ENCODE results near the gene MARK2. TPM values are rescaled to one million over a fixed set of nuclear protein-coding genes. Genes with fewer than 3 reads are reported as not detected.
"Not testable (repeated sequence)": the region's sequence is repeated elsewhere in the genome, so short reads cannot be mapped to it uniquely, and the experiment has no call there.

Gene MARK2
- 10 to 100 TPM; 31.5 to 33.5 TPM for total RNA-seq

DNA sequence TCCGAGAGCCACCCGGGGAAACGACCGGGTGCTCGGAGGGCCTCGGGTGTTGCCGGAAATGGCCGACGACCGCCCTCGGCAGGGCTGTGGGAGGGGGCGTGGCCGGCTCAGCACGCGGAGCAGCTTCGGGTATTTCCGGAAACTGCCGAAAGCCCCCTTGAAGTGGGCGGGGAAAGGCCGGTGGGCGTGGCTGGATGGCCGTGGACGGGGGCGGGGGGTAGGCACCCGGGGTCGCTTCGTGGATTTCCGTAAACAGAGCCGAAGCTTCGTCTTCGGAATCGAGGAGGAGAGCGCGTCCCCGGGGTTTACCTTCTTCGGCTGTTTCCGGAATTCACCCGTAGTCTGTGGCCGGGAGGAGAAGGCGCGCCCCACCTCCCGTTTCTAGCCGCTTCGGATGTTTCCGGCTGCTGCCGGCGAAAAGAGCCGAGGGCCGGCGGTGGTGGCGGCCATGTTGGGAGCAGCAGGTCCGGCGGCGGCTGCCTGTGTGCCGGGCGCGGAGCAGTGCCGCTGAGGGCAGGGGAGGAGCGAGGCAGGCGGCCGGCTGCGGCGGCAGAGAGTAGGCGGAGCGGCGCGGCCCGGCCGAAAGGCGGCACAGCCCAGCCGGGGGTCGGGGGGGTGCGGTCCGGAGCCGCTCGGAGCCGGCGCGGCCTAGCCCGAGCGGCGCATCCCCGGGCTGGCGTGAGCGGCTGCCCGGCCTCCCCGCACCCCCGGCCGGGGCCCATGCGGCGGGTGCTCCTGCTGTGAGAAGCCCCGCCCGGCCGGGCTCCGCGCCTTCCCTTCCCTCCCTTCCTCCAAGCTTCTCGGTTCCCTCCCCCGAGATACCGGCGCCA lies at the start of gene MARK2:
Gene MARK2, plus strand, starts transcription at position 433 of the 830 bp plus-strand sequence. Its CDS starts 397 bp downstream, at position 830.
- POLR2A ChIA-PET = interaction anchor here (0.6 to 1.0 kb wide), 5 partner anchors 27 to 1252 kb away, joined by 3 to 5 read pairs (median 3); partner anchors contain the start of gene MACROD1
- CTCF ChIA-PET = interaction anchor here (0.7 to 4.1 kb wide), 20 partner anchors 10 to 310 kb away, joined by 3 to 63 read pairs (median 4); partner anchors contain the start of genes NAA40, RCOR2 and ZFTA

DNA sequence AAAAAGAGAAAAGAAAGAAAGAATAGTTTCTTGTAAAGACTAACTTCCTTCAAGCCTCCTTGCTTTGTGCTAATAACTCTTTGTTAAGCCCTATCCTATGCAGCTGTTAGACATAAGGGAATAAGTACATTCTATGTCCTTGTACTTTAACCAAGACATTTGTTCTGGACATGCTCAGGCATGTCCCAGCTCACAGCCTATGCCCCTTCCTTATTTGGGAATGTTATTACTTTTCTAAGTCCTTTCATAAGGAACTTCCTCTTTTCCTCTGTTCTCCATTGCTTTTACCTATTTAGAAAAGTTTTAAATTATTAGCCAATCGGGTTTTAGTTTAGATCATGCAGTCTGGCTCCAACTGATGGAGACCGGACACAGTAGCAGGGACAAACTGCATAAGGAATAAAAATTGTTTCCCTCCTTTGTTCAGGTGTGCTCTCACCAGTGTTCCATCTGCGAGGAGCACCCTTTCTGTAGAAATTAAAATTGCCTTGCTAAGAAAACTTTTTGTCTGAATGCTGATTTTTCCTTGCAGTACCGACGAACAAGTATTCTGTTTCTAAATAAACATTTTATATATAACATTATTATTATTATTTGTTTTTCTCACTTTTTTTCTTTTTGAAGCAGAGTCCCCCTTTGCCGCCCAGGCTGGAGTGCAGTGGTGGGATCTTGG lies 47.3 kb upstream of the MARK2 start:
- ChIA-PET POLR2A (no interaction called here), CTCF (no interaction called here)

DNA sequence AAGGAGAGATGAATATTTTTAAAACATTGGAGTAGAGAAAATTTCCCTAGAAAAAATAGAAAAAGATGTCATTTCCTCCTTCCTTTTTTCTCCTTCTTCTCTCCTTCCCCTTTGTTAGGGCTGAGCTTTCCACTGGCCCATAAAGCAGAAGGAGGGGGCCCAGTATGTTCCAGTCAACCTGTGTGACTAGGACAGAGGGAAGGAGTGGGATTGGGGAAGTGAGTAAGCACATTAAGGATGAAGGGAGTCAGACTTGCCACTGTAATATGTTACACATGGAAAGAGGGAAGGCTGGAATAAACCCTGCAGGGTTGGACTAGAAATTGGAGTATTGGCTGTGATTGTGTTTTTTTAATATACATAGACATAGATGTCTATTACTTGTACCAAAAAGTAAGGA lies 45.7 kb upstream of the MARK2 start:
- ChIA-PET POLR2A (no interaction called here), CTCF (no interaction called here)

DNA sequence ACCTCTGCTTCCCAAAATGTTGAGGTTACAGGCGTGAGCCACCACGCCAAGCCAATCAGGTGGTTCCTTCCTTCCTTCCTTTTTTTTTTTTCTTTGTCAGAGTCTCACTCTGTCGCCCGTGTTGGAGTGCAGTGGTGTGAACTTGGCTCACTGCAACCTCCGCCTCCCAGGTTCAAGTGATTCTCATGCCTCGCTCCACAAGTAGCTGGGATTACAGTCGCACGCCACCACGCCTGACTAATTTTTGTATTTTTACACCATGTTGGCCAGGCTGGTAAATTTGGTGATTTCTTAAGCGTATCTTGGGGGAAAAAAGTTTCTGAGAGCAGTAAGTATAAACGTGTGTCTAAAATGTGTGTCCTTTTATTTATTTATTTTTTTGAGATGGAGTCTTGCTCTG lies 43.8 kb upstream of the MARK2 start:
- CTCF ChIA-PET = no interaction called here
- POLR2A ChIA-PET = no interaction called here

DNA sequence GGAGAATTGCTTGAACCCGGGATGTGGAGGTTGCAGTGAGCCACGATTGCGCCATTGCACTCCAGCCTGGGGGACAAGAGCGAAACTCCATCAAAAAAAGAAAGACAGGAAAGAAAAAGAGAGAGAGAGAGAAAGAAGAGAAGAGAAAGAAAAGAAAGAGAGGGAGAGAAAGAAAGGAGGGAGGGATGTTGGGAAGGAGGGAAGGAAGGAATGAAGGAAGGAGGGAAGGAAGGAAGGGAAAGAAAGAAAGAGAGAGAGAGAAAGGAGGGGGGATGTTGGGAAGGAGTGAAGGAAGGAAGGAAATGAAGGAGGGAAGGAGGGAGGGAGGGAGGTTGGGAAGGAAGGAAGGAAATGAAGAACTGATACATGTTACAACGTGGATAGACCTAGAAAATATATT lies 38.0 kb upstream of the MARK2 start:
- CTCF ChIA-PET = no interaction called here
- POLR2A ChIA-PET = no interaction called here

DNA sequence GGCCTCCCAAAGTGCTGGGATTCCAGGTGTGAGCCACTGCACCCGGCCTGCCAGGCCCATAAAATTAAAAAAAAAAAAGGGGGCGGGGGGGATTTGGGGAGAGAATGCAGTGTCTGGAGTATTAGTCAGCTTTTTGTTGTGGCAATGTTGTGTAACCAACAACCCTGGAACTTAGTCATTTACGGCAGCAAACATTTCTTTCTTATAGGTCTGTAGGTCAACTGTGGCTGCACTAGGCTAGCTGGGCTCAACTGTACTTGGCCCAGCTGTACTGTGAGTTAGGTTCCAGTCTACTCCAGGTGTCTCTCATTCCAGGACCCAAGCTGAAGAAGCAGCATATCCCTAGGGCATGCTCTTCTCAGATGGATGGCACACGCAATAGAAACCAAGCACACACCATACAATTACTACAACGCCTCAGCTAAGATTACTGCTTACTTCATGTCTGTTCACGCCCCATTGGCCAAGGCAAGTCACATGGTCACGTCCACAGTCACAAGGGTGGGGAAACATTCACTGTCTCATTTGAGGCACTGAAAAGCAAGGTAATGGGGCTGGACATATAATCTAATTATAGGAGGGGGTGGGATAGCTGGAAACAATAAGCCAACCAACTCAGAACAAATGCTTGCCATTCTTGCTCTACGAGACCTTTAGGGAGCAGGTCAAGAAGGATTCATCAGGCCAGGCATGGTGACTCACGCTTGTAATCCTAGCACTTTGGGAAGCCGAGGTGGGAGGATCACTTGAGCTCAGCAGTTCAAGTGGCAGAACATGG lies 36.1 kb upstream of the MARK2 start:
- ChIA-PET POLR2A (no interaction called here), CTCF (interaction anchor here (1.1 to 1.2 kb wide), 2 partner anchors 34 to 143 kb away, joined by 3 read pairs; no protein-coding TSS in a partner anchor)

DNA sequence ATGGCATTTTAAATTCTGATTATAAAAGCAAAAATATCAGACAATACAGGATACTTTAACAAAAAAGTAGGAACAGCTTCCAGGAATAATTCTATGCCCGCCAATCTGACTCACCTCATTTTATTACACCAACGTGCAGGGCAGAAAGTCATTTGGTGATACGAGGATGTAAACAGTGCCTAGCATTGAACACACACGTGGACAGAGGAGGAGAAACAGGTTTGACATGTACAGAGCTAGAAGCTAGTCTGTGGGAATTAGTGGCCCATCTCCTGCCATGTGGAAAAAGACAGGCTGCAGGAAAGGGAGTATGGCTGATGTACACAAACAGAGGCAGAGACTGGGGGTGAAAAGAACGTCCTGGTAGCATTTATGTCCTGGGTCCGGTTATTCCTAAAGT lies 34.7 kb upstream of the MARK2 start:
- ChIA-PET POLR2A (no interaction called here), CTCF (no interaction called here)

DNA sequence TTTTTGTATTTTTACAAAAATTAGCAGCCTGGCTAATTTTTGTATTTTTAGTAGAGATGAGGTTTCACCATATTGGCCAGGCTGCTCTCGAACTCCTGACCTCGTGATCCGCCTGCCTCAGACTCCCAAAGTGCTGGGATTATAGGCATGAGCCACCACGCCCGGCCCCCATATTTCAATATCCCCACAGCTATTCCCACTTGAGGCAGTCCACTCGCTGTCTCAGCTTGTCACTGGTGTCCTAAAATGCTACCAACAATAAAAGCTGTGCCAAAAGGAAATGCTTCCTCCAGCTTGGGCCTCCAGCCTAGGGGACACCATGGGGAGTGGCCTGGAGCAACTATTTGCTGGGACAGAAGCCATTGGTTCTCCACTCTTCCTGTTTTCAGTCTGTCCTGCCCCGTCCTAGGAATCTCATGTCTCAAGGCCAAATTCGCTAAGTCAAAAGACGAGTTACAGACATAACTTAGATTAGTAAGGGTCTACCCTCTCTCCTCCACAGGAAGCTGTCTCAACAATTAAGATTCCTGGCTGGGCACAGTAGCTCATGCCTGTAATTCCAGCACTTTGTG lies 33.0 kb upstream of the MARK2 start:
- ChIA-PET CTCF (no interaction called here), POLR2A (no interaction called here)

DNA sequence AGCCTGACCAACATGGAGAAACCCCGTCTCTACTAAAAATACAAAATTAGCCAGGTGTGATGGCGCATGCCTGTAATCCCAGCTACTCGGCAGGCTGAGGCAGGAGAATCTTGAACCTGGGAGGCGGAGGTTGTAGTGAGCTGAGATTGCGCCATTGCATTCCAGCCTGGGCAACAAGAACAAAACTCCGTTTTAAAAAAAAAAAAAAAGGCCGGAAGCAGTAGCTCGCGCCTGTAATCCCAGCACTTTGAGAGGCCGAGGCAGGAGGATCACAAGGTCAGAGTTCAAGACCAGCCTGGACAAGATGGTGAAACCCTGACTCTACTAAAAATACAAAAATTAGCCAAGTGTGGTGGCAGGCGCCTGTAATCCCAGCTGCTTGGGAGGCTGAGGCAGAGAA lies 28.5 kb upstream of the MARK2 start:
- POLR2A ChIA-PET = not testable (repeated sequence)
- CTCF ChIA-PET = interaction anchor here (0.7 kb wide), 2 partner anchors 111 to 131 kb away, joined by 3 to 4 read pairs; no protein-coding TSS in a partner anchor

DNA sequence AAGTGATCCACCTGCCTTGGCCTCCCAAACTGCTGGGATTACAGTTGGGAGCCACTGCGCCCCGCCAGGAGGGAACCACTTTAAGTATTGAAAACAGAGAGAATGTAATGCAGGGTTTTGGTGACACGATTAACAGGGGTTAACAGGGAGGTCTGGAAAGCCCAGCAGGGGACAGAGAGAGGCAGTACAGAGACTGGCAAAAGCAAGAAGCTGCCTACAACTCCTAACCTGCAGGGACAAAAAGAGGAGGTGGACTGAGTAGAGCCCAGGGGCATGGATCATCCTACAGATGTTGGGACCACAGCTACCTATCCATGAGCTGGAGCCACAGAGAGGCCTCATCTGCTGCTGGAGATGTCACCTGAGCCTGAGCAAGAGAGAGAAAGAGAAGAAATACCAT lies 27.4 kb upstream of the MARK2 start:
- POLR2A ChIA-PET = no interaction called here
- CTCF ChIA-PET = interaction anchor here (0.7 kb wide), 1 partner anchor 44 kb away, joined by 3 read pairs; no protein-coding TSS in a partner anchor

DNA sequence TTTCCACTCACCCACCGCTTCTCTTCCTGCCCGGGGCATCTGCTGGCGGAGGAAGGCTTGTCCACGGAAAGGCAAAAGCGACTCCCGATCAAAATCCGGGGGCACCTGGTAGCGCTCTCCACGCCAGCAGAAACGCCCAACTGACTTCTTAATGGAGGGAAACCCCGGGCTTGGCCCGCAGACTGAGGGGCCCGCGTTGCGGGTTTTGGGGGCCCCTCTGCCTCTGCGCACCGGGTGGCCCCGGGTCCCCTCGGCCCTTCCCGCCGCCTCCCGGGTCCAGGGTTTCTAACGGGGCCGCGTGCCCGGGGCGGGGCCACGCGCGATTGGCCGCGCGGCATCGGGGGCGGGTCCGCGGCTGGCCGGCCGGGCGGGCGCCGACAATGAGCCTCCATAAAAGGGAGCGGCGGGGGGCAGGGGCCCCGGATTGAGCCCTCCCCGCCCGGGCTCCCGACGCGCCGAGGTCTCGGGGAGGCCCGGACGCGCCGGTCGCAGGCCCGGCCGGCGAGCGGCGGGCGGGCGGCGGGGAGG lies 25.8 kb upstream of the MARK2 start, which contains the start of gene SPINDOC:
Gene SPINDOC, plus strand, starts transcription at position 422 of the 528 bp plus-strand sequence. CDS start 231 bp downstream, outside the sequence.
- ChIA-PET CTCF (interaction anchor here (0.9 kb wide), 1 partner anchor 78 kb away, joined by 3 read pairs; no protein-coding TSS in a partner anchor), POLR2A (interaction anchor here (1.0 kb wide), 1 partner anchor 136 kb away, joined by 5 read pairs; no protein-coding TSS in a partner anchor)

DNA sequence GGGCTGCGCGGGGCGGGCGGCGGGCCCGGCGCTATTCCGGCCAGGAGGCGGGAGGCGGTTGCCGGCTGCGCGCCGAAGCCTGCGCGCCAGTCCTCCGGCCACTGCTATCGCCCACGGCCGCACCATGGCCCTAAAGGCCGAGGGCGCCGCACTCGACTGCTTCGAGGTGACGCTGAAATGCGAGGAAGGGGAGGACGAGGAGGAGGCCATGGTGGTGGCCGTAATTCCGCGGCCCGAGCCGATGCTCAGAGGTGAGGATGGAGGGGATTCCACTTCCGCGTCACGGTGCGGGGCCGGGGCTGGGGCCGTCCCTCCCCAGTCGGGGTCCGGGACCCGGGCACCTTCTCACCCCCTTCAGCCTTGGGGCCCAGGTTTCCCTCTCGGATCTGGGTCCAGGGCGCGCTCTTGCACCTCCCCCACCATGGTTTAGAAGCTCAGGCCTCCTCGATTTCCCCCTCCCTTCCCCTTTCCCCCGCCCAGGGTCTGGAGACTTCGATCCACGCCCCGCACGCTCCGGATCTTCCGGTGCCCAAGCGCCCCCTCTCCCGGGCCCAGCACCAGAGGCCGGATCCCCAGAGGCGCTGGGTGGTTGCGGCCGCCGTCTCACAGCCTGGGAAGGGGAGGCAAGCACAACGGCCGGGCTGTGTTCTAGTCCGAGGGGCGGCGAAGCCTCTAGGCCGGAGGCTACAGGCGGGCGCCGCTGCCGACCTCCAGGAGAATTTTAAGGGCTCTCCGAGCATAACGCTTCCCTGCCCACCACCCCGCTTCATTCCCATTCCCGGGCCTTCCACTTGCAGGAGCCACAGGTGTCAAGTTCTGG lies 25.1 kb upstream of the MARK2 start:
- ChIA-PET CTCF (interaction anchor here (0.6 to 0.9 kb wide), 2 partner anchors 25 to 183 kb away, joined by 3 to 5 read pairs; partner anchors contain the start of gene MARK2), POLR2A (interaction anchor here (0.6 kb wide), 1 partner anchor 70 kb away, joined by 3 read pairs; no protein-coding TSS in a partner anchor)

DNA sequence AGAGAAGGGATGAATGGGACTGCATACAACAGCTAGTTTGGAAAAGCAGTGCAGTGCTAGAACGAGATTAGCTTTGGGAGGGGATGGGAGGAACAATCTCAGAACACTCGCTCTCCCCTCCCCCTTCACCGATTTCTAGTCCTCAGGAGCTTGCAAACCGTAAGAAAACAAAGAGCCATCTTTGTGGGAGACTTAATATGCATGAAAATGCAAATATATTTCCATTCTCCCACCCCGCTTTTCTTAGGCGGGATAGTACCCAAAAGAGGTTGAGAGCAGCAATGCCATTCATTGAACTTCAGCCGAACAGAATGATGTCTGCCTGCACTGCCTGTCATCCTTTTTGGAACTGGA lies 24.6 kb upstream of the MARK2 start:
- POLR2A ChIA-PET = interaction anchor here (0.6 kb wide), 1 partner anchor 69 kb away, joined by 3 read pairs; no protein-coding TSS in a partner anchor
- CTCF ChIA-PET = interaction anchor here (0.6 to 0.9 kb wide), 2 partner anchors 24 to 184 kb away, joined by 3 to 5 read pairs; partner anchors contain the start of gene MARK2

DNA sequence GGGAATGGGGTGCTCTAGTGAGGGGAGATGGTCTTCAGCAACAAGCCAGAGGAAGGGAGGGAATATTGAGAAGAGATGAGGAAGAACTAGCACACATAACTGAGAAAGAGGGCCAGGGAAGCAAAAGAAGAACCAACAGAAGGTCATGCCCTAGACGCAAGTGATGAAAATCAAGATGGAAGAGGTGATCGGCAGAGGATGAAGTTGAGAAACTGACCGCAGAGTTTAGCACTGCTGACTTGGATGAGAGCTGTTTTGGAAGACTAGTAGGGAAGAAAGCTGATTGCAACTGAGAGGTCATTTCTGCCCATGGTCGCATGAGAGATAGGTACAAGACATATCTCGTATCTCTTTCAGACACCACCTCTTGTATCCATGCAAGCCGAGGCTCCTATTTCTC lies 22.7 kb upstream of the MARK2 start:
- POLR2A ChIA-PET = no interaction called here

DNA sequence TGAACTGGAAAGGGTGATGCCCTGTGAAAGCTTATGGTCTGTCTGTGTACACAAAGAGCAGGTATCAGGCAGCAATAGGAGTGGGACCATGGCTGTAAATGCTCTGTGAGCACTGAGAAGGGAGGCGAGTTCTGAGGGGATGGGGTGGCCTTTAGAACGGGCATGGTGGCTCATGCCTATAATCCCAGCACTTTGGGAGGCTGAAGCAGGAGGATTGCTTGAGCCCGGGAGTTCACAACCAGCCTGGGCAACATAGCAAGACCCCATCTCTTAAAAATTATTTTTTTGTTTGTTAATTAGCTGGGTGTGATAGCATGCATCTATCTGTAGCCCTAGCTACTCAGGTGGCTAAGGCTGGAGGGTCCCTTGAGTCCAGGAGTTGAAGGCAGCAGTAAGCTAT lies 22.2 kb upstream of the MARK2 start:
- CTCF ChIA-PET = no interaction called here
- POLR2A ChIA-PET = no interaction called here

More for the DNA sequence above, 22.7 kb upstream of the MARK2 start:
- CTCF ChIA-PET = no interaction called here

DNA sequence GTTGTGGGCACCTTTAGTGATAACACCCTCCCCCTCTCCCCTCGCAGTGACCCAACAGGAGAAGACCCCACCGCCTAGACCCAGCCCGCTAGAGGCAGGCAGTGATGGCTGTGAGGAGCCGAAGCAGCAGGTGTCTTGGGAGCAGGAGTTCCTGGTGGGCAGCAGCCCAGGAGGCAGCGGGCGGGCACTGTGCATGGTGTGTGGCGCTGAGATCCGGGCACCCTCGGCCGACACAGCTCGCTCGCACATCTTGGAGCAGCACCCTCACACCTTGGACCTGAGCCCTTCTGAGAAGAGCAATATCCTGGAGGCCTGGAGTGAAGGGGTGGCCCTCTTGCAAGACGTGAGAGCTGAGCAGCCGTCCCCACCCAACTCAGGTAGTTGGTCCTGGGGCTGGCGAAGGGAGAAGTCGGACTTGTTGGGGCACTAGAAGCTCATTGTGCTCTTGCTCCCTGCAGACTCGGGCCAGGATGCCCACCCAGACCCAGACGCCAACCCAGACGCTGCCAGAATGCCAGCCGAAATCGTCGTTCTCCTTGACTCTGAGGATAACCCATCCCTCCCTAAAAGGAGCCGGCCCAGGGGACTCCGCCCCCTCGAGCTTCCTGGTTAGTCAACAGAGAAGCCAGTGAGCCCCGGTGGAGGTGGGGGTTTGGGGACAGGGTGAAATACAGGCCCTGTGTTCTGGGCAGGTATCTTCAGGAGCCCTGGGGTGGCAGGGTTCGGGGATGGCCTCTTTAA lies 21.0 kb upstream of the MARK2 start:
- CTCF ChIA-PET = interaction anchor here (1.5 kb wide), 1 partner anchor 10 kb away, joined by 3 read pairs; no protein-coding TSS in a partner anchor
- POLR2A ChIA-PET = no interaction called here

DNA sequence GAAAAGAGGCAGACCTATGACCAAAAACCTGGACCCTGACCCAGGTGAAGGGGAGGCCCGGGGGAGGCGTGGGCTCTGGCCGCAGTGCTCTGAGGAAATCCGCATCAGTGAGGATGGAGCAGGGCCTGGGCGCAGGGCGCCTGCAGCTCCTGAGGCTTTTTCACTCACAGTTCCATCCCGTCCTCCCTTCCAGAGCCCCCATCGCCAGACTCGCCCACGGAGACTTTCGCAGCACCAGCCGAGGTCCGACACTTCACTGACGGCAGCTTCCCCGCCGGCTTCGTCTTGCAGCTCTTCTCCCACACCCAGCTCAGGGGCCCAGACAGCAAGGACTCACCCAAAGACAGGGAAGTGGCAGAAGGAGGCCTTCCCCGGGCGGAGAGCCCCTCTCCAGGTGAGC lies 20.3 kb upstream of the MARK2 start:
- CTCF ChIA-PET = interaction anchor here (1.5 kb wide), 1 partner anchor 10 kb away, joined by 3 read pairs; no protein-coding TSS in a partner anchor
- POLR2A ChIA-PET = no interaction called here

Measured in activated CD8-positive, alpha-beta memory T cell treated with anti-CD3 and anti-CD28 coated beads for 36 hours (primary cell).